Natural killer cell treated with Interleukin-12 subunit alpha and Interleukin-12 subunit beta and Interleukin-15 and Interleukin-18, amount 100 ng/mL, for 72 hours (primary cell): ENCODE data around the gene SORBS2. TPM values are rescaled to one million over a fixed set of nuclear protein-coding genes. Genes with fewer than 3 reads are reported as not detected.

Source experiments
- ATAC-seq, 2 donors: fragments of 150-1000 bp; cut with Tn5 transposase in 1 of 2; sonication (Bioruptor Pico), chemical (Tn5 transposase) in 1 of 2; 2 replicates each; pipeline ENCODE4 v1.10.0; 2021
- DNase-seq: peaks from one replicate; pipeline ENCODE4 v3.0.0; 2022; ENCODE audit warnings: low spot score
- H3K27ac Mint-ChIP-seq, 2 donors: 1 replicate in 1 of 2; 2 replicates in 1 of 2; pipeline ENCODE4 v1.8.0; 2022; ENCODE audit warnings: mixed read lengths in 2 of 2, mild to moderate bottlenecking in 1 of 2, moderate library complexity in 1 of 2
- H3K27me3 Mint-ChIP-seq, 2 donors: 1 replicate in 1 of 2; 2 replicates in 1 of 2; pipeline ENCODE4 v1.8.0; 2022; ENCODE audit warnings: mixed read lengths in 2 of 2
- H3K36me3 Mint-ChIP-seq: one replicate; pipeline ENCODE4 v1.8.0; 2022; ENCODE audit warnings: mixed read lengths
- H3K4me1 Mint-ChIP-seq, 2 donors: 1 replicate in 1 of 2; 2 replicates in 1 of 2; pipeline ENCODE4 v1.8.0; 2022; ENCODE audit warnings: low read depth in 2 of 2, mixed read lengths in 2 of 2, mild to moderate bottlenecking in 1 of 2
- H3K4me3 Mint-ChIP-seq: one replicate; pipeline ENCODE4 v1.8.0; 2022; ENCODE audit warnings: mixed read lengths
- H3K9me3 Mint-ChIP-seq: 2 replicates; pipeline ENCODE4 v1.8.0; 2022; ENCODE audit warnings: mixed read lengths
- total RNA-seq, 2 donors: library from RNA; stranded (reverse); gene quantifications; one replicate each; pipeline ENCODE4 v1.2.3, GENCODE V29; 2022

SORBS2 gene
- total RNA-seq, 2 donors from 2014 or later, result not detected

DNA sequence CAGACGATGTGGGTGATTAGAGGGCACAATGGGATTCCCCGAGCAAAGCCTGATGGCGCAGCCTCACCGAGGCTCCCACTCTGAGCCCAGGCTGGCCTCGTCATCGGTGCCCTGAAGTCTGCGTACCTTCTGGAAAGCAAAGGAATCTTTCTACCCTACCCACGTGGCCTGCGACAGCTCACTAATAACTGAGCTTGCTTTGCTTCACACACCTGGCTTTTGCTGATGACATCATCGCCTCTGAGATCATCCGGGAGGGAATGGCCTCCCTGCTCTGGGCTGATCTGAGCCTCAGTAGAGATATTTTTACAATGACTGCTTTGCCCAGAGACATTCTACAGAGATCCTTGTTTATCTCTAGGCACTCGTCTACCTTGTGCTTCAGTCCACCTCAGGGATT lies 231.3 kb downstream of the SORBS2 start:
- Mint-ChIP-seq H3K9me3 (no peaks in the 10 kb centered on the region), H3K36me3 (no peaks in the 10 kb centered on the region), H3K27me3 (peaks cover 7 to 41% of the 10 kb centered on the region in 2 donors), H3K4me1 (no peaks in the 10 kb centered on the region), H3K4me3 (no peak overlapping the region), H3K27ac (no peak overlapping the region)
- DNase-seq (no peak), ATAC-seq (no peak)

- DNase-seq (no peak), ATAC-seq (no peak)
- Mint-ChIP-seq H3K36me3 (no peaks in the 10 kb centered on the region), H3K9me3 (no peaks in the 10 kb centered on the region), H3K4me3 (no peak overlapping the region), H3K27me3 (peaks cover 9 to 31% of the 10 kb centered on the region in 2 donors), H3K27ac (no peak overlapping the region), H3K4me1 (no peaks in the 10 kb centered on the region)
Measured at GRCh38 chr4:185578284-185578683, 233.7 kb downstream of the SORBS2 start.

DNA sequence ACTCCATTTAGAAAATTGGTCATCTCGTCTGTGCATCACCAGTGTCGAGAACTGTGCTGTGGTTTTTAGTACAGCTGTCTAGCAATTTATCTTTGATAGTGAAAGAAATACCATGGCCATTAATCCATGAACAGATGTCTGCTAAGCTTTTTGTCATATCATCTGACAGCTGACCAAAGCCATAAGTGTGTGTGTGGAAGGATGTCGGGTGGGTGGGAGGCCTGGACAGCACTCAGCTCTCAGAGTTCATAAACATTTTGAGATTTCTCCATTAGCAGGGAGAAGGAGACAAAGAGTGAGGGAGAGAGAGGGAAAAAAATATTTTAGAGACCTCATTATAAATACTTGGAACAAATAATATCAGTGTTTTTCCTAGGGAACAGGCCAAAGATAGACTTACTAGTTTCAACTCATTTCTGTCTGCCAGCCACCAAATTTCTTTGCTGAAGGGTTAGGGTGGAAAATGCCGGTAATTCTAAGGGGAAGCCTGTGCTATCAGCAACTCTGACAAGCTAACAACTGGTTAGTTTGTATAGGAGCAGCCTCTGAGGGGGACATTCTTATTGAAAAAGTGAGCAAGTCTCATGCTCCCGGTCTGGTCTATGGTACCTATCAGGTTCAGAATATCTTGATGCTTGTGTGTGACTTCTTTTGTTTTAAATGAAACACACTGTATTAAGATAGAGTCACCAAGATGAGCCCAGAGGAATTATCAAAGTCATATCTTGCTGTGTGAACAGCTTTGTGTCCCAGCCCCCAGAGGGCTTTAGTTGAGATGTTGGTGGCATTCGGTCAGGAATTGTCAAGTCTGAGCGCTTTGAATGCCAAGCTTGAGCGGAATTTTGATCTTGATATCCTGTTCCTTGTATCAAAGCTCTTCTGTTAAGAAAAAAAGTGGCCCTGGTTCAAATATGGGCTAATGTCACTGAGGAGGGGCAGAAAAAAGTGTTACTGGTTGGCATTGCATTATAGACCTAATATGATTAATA lies 234.7 kb downstream of the SORBS2 start:
- Mint-ChIP-seq H3K9me3 (no peaks in the 10 kb centered on the region), H3K4me3 (no peak overlapping the region)

DNA sequence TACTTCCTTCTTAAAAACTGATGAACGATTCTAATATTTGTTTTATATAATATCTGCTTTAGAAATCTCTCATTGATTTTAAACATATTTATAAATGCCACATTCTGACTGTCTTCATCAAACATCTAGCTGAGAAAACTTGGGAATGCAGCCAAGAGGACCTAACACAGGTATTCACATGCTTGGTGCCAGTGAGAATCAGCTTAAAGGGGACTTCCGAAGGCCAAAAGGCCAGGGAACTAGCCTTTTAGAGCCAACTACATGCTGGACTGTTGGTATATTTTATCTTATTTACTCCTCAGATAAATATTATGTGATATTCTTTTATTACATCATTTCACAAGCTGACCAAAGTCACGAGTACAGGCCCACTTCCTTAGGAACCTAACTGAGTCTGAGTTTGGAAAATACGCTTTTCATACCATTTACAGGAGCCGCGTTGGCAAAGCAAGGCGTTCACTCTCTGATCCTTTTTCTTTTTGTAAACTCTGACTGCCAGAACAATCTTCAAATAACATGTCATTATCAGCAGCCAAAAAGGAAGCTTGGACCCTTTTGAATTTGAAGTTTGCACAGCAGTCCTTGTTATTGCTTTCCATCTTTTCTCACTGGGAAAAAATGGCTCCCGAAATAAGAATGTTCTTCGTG lies 235.6 kb downstream of the SORBS2 start:
- no peak for DNase-seq
- Mint-ChIP-seq H3K36me3 (no peaks in the 10 kb centered on the region), H3K27me3 (peaks cover 12 to 19% of the 10 kb centered on the region in 2 donors), H3K27ac (no peak overlapping the region), H3K4me1 (no peaks in the 10 kb centered on the region), H3K4me3 (no peak overlapping the region), H3K9me3 (no peaks in the 10 kb centered on the region)
- ATAC-seq, result no peak

More for the DNA sequence above, 234.7 kb downstream of the SORBS2 start:
- Mint-ChIP-seq H3K27ac (no peak overlapping the region), H3K4me1 (no peaks in the 10 kb centered on the region), H3K36me3 (no peaks in the 10 kb centered on the region), H3K27me3 (peaks cover 10 to 27% of the 10 kb centered on the region in 2 donors)
- ATAC-seq (no peak), DNase-seq (no peak)

DNA sequence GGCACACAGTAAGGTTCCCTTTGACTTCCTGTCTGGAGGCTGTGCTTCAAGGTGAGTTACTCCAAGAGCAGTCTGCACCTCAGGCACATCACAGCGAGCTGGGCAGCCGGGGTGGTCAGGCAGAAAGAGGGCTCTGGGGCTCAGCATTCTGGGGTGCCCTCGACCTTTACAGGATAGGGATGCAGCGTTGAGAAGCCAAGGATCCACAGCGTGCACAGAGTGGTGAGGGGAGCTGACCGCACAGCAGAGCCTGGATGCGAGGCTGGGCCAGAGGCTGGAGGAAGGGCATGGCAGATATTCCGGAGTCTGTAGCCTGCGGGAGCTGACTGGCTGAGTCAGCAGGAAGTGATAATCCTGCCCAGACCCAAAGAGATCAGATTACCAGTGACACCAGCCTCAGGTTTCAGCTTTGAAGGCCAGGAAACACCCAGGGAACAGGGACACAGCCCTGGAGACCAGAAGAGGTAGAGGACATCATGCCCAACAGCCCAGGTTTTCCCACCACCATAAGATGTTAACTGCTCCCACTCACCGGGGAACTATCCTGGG lies 238.3 kb downstream of the SORBS2 start:
- H3K36me3 Mint-ChIP-seq, result no peaks in the 10 kb centered on the region
- ATAC-seq, result peak in 1 of 2 donors; percentile 31

GRCh38 chr4:185570727-185571126 lies 241.3 kb downstream of the SORBS2 start:
- Mint-ChIP-seq H3K9me3 (no peaks in the 10 kb centered on the region), H3K4me3 (no peak overlapping the region), H3K4me1 (no peaks in the 10 kb centered on the region), H3K27me3 (peaks cover 10 to 15% of the 10 kb centered on the region in 2 donors), H3K36me3 (no peaks in the 10 kb centered on the region), H3K27ac (no peak overlapping the region)
- ATAC-seq, result no peak
- DNase-seq, result no peak

More for the DNA sequence above, 238.3 kb downstream of the SORBS2 start:
- H3K4me1 Mint-ChIP-seq, result no peaks in the 10 kb centered on the region
- H3K27me3 Mint-ChIP-seq, result peaks cover 9 to 10% of the 10 kb centered on the region in 2 donors
- H3K9me3 Mint-ChIP-seq, result no peaks in the 10 kb centered on the region
- H3K27ac Mint-ChIP-seq, result no peak overlapping the region
- H3K4me3 Mint-ChIP-seq, result no peak overlapping the region
- DNase-seq, result no peak

DNA sequence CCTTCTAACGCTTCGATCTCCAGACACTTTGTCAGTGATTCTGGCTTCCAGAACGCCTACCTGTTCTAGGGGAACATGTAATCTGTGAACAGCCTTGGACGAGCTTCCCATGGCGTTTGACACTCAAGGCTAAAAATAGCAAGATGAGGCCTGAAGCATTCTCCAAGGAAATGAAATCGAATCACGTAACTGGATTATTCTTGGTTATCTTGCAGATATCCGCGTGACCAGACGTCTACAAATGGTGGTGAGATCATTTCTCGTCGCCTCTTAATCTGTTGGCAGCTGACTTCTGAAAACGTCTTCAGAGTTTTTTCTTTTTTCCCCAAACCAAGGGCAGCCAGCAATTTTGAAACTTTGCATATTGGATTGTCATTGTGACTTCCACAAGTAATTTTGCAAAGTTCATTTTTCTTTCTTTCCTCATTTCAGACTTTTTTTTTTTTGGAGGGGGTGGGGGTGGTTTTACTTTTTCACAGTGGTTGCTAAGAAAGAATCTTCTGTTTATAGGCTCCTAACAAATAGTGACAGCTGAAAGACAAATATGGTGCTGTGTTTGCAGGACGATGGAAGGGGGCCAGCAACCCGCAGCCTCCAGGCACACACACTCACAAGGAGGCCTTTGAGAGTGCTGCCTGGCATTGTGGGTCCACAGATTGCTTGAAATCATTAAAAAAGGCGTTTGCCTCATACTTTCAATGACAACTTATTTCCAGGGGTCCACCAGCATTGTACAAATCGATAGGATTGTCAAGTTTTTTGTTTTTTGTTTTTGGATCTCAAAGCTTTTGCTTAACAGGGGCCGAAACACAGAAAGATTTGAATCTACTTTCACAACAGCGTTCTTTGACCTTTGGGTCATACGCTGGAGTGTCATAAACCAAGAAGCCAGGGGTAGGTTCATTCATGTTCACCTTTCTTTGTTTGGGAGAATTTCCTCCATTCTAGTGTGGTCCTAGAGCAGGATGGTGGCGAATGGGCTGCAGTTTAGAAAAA lies 244.3 kb downstream of the SORBS2 start:
- Mint-ChIP-seq H3K36me3 (no peaks in the 10 kb centered on the region), H3K9me3 (no peaks in the 10 kb centered on the region), H3K4me1 (no peaks in the 10 kb centered on the region), H3K27me3 (peaks cover 4 to 11% of the 10 kb centered on the region in 2 donors), H3K4me3 (no peak overlapping the region), H3K27ac (no peak overlapping the region)
- DNase-seq (no peak), ATAC-seq (no peak)

GRCh38 chr4:185566972-185567371 lies 245.0 kb downstream of the SORBS2 start:
- Mint-ChIP-seq H3K36me3 (no peaks in the 10 kb centered on the region), H3K27me3 (peaks cover 4 to 11% of the 10 kb centered on the region in 2 donors), H3K27ac (no peak overlapping the region), H3K4me3 (no peak overlapping the region), H3K4me1 (no peaks in the 10 kb centered on the region), H3K9me3 (no peaks in the 10 kb centered on the region)
- ATAC-seq, result no peak
- DNase-seq, result no peak

DNA sequence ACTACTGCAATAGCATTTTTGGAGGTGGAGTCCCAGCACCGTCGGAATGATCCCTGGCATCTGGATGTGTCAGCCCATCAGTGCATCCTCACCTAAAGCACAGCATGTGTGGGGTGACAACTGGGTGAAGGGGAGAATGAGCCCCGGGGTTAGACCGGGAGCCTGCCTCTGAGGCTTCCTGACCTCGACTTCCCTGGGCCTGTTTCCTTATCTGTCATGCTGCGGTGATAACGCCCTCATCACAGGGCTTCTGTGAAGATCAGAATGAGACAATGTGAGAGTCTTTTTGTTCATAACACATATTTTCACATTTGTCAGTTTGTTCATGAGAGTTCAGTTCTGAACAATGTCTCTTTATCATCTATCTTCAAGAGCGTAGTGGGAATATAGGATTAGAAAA lies 245.6 kb downstream of the SORBS2 start:
- Mint-ChIP-seq H3K27ac (no peak overlapping the region), H3K27me3 (peaks cover 4 to 9% of the 10 kb centered on the region in 2 donors), H3K36me3 (no peaks in the 10 kb centered on the region), H3K4me1 (no peaks in the 10 kb centered on the region), H3K4me3 (no peak overlapping the region), H3K9me3 (no peaks in the 10 kb centered on the region)
- ATAC-seq (peak in 1 of 2 donors; percentile 82), DNase-seq (no peak)

DNA sequence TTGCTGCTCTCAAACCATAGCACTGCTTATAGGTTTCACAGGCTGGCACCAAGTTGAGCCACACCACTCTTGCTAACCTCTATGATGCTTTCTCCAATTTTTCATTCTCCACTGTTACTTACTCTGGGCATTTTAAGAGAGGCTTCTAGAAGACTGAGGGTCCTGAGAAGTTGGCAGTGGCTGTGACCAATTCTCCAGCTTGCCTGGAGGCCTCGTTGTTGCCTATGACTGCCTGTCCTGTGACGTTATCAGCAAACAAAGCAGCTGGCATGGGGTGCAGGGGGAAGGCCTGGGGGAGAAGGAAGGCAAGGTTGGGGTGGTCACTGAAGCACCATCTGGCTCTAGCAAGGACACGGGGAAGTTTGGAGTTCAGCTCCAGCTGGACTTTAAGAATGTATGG lies 246.3 kb downstream of the SORBS2 start:
- peaks cover 9 to 10% of the 10 kb centered on the region in 2 donors for H3K27me3 Mint-ChIP-seq
- no peaks in the 10 kb centered on the region for H3K36me3 Mint-ChIP-seq
- ATAC-seq, result no peak
- no peak overlapping the region for H3K4me3 Mint-ChIP-seq
- no peak overlapping the region for H3K27ac Mint-ChIP-seq
- DNase-seq, result no peak
- H3K4me1 Mint-ChIP-seq, result no peaks in the 10 kb centered on the region
- H3K9me3 Mint-ChIP-seq, result no peaks in the 10 kb centered on the region

- Mint-ChIP-seq H3K9me3 (no peaks in the 10 kb centered on the region), H3K4me1 (no peaks in the 10 kb centered on the region), H3K4me3 (no peak overlapping the region), H3K27me3 (peaks cover 9 to 11% of the 10 kb centered on the region in 2 donors), H3K36me3 (no peaks in the 10 kb centered on the region), H3K27ac (no peak overlapping the region)
- ATAC-seq, result no peak
- DNase-seq, result no peak
Measured at GRCh38 chr4:185564349-185564748, 247.6 kb downstream of the SORBS2 start.

- peaks cover 17 to 19% of the 10 kb centered on the region in 2 donors for H3K27me3 Mint-ChIP-seq
- DNase-seq (no peak), ATAC-seq (no peak)
- no peak overlapping the region for H3K27ac Mint-ChIP-seq
- H3K4me1 Mint-ChIP-seq, result no peaks in the 10 kb centered on the region
- H3K4me3 Mint-ChIP-seq, result no peak overlapping the region
- no peaks in the 10 kb centered on the region for H3K9me3 Mint-ChIP-seq
- no peaks in the 10 kb centered on the region for H3K36me3 Mint-ChIP-seq
Measured at GRCh38 chr4:185562531-185562930, 249.5 kb downstream of the SORBS2 start.

DNA sequence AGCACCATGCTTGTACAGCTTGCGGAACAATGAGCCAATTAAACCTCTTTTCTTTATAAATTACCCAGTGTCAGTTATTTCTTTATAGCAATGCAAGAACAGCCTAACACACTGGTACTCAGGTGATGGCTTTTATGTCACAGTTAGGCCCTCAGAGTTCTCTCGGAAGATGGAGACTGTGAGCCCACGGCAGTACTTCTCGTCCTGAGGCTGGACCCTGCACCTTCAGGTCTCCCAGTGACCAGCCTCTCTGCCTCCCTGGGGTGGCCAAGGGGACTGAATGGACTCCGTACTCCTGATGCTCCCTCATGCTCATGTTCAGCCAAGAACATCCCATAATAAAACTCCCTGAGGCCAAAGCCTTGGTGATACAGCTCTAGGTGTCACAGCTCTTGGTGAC lies 251.7 kb downstream of the SORBS2 start:
- Mint-ChIP-seq H3K9me3 (peaks cover 4% of the 10 kb centered on the region), H3K36me3 (no peaks in the 10 kb centered on the region), H3K4me1 (no peaks in the 10 kb centered on the region), H3K27me3 (peaks cover 18 to 29% of the 10 kb centered on the region in 2 donors), H3K27ac (no peak overlapping the region), H3K4me3 (no peak overlapping the region)
- DNase-seq, result no peak
- no peak for ATAC-seq
